Measurements from ENCODE around the gene FOXN3. TPM values are rescaled to one million over a fixed set of nuclear protein-coding genes. Genes with fewer than 3 reads are reported as not detected.

The FOXN3 gene
- polyA plus RNA-seq, 1 donor from 2014 or later, result 10.3 TPM

DNA sequence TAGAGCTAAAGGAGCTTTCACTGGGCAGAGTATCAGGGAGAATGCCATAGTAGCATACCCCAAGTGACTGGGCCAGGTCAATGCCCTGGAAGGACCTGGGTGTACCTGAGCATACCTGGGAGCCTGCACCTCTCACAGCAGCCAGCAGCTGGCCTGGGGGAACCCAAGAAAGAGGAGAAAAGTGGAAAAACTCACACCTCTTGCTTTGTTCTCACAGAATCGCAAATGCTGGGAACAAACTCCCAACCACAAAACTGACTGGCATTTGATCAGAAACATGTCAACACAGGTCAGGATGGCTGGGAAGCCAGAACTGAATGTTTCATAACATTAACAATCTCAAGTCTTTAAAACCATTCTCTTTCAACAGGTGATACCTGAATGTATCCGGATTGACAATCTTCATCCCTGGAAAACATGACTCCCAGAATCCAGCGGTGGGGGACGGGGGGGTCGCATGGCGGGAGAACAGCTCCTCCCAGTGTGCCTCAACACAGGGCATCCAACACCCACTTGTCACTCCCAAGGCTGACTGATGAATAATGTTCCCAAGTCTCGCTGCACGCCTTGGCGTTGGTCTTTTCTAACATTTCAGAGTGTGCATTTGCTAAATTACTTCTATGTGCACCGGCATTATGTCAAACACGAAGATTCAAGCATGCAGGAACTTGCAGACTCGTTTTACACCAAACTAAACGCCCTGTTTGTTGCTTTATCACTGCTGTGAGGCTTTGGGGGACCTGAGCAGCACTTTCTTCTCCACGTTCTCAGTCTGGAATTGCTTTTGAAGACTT, 7.9 kb downstream of the FOXN3 start:
- Histone ChIP-seq H3K36me3 (ENCODE audit: insufficient read depth, low read length) (peaks cover 8% of the 10 kb centered on the region), H3K9me3 (ENCODE audit: low read length) (no peaks in the 10 kb centered on the region), H3K27ac (ENCODE audit: low read length) (no peak overlapping the region), H4K20me1 (ENCODE audit: insufficient read depth) (no peaks in the 10 kb centered on the region), H3K4me3 (ENCODE audit: low read length) (no peak overlapping the region), H3K4me2 (ENCODE audit: low read length) (no peak overlapping the region), H3K27me3 (ENCODE audit: insufficient read depth, low read depth, low read length) (no peaks in the 10 kb centered on the region), H3K9ac (ENCODE audit: low read length) (no peak overlapping the region), H3K9me2 (ENCODE audit: insufficient read depth, low read length) (no peaks in the 10 kb centered on the region), H3F3A (ENCODE audit: insufficient read depth, low read length, poor library complexity, severe bottlenecking) (no peaks in the 10 kb centered on the region), H2AFZ (ENCODE audit: low read depth, low read length) (no peak overlapping the region), H3K79me2 (replicated peaks; ENCODE audit: insufficient read depth, low read length) (peaks cover 45% of the 10 kb centered on the region)
- TF ChIP-seq, protein P1, sequence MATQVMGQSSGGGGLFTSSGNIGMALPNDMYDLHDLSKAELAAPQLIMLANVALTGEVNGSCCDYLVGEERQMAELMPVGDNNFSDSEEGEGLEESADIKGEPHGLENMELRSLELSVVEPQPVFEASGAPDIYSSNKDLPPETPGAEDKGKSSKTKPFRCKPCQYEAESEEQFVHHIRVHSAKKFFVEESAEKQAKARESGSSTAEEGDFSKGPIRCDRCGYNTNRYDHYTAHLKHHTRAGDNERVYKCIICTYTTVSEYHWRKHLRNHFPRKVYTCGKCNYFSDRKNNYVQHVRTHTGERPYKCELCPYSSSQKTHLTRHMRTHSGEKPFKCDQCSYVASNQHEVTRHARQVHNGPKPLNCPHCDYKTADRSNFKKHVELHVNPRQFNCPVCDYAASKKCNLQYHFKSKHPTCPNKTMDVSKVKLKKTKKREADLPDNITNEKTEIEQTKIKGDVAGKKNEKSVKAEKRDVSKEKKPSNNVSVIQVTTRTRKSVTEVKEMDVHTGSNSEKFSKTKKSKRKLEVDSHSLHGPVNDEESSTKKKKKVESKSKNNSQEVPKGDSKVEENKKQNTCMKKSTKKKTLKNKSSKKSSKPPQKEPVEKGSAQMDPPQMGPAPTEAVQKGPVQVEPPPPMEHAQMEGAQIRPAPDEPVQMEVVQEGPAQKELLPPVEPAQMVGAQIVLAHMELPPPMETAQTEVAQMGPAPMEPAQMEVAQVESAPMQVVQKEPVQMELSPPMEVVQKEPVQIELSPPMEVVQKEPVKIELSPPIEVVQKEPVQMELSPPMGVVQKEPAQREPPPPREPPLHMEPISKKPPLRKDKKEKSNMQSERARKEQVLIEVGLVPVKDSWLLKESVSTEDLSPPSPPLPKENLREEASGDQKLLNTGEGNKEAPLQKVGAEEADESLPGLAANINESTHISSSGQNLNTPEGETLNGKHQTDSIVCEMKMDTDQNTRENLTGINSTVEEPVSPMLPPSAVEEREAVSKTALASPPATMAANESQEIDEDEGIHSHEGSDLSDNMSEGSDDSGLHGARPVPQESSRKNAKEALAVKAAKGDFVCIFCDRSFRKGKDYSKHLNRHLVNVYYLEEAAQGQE (IDR thresholded peaks at IDR 0.05; ENCODE audit: borderline replicate concordance), result no peak
- TF ChIP-seq EZH2 (IDR thresholded peaks at IDR 0.05; ENCODE audit: borderline replicate concordance, insufficient read depth, low read length, poor library complexity, severe bottlenecking), result no peak
- TF ChIP-seq RAD21 (conservative IDR thresholded peaks at IDR 0.05), result no peak
- no peak for TF ChIP-seq POLR2AphosphoS5 (IDR thresholded peaks at IDR 0.05)
- TF ChIP-seq SMC3 (conservative IDR thresholded peaks at IDR 0.05; ENCODE audit: poor library complexity), result no peak
- TF ChIP-seq MXI1 (conservative IDR thresholded peaks at IDR 0.05; ENCODE audit: poor library complexity, severe bottlenecking), result no peak
- TF ChIP-seq TAF1 (IDR thresholded peaks at IDR 0.05; ENCODE audit: low read depth), result no peak
- TF ChIP-seq, protein P2, sequence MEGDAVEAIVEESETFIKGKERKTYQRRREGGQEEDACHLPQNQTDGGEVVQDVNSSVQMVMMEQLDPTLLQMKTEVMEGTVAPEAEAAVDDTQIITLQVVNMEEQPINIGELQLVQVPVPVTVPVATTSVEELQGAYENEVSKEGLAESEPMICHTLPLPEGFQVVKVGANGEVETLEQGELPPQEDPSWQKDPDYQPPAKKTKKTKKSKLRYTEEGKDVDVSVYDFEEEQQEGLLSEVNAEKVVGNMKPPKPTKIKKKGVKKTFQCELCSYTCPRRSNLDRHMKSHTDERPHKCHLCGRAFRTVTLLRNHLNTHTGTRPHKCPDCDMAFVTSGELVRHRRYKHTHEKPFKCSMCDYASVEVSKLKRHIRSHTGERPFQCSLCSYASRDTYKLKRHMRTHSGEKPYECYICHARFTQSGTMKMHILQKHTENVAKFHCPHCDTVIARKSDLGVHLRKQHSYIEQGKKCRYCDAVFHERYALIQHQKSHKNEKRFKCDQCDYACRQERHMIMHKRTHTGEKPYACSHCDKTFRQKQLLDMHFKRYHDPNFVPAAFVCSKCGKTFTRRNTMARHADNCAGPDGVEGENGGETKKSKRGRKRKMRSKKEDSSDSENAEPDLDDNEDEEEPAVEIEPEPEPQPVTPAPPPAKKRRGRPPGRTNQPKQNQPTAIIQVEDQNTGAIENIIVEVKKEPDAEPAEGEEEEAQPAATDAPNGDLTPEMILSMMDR (IDR thresholded peaks at IDR 0.05; ENCODE audit: poor library complexity, severe bottlenecking), result no peak
- TF ChIP-seq EP300 (conservative IDR thresholded peaks at IDR 0.05; ENCODE audit: poor library complexity, severe bottlenecking), result no peak

DNA sequence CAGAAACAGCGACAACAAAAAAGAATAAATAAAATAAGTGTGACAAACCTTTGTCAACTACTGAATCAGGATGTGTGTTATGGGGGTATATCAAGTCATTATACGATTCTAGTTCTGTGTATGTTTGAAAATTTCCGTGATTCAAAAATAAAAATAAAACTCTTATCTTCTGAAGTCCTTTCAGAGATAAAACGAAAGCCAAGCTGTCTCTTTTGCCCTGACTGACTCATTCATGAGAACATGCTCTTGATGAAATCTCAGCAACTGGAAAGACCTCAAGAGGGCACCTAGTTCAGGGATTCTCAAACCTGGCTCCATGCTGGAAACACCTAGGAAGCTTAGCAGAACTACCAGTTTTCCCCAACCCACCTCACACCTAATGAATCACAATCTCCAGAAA, 9.2 kb downstream of the FOXN3 start:
- Histone ChIP-seq H3K27me3 (ENCODE audit: insufficient read depth, low read depth, low read length) (no peaks in the 10 kb centered on the region), H3K27ac (ENCODE audit: low read length) (no peak overlapping the region), H4K20me1 (ENCODE audit: insufficient read depth) (no peaks in the 10 kb centered on the region), H3F3A (ENCODE audit: insufficient read depth, low read length, poor library complexity, severe bottlenecking) (no peaks in the 10 kb centered on the region), H3K36me3 (ENCODE audit: insufficient read depth, low read length) (peaks cover 8% of the 10 kb centered on the region), H3K4me3 (ENCODE audit: low read length) (no peak overlapping the region), H2AFZ (ENCODE audit: low read depth, low read length) (no peak overlapping the region), H3K4me2 (ENCODE audit: low read length) (no peak overlapping the region), H3K79me2 (replicated peaks; ENCODE audit: insufficient read depth, low read length) (peaks cover 57% of the 10 kb centered on the region), H3K9ac (ENCODE audit: low read length) (no peak overlapping the region), H3K9me2 (ENCODE audit: insufficient read depth, low read length) (no peaks in the 10 kb centered on the region), H3K9me3 (ENCODE audit: low read length) (no peaks in the 10 kb centered on the region)
- no peak for TF ChIP-seq MXI1 (conservative IDR thresholded peaks at IDR 0.05; ENCODE audit: poor library complexity, severe bottlenecking)
- TF ChIP-seq EZH2 (IDR thresholded peaks at IDR 0.05; ENCODE audit: borderline replicate concordance, insufficient read depth, low read length, poor library complexity, severe bottlenecking), result no peak
- TF ChIP-seq POLR2AphosphoS5 (IDR thresholded peaks at IDR 0.05), result no peak
- TF ChIP-seq SMC3 (conservative IDR thresholded peaks at IDR 0.05; ENCODE audit: poor library complexity), result no peak
- no peak for TF ChIP-seq TAF1 (IDR thresholded peaks at IDR 0.05; ENCODE audit: low read depth)
- TF ChIP-seq, protein P2 (IDR thresholded peaks at IDR 0.05; ENCODE audit: poor library complexity, severe bottlenecking), result no peak
- TF ChIP-seq RAD21 (conservative IDR thresholded peaks at IDR 0.05), result no peak

All from neural cell (in vitro differentiated cells).